ENCODE results near the gene HSPH1. TPM values are rescaled to one million over a fixed set of nuclear protein-coding genes. Genes with fewer than 3 reads are reported as not detected.

Gene HSPH1
- total RNA-seq, 6 donors from 2014 or later = 32.5 to 93.1 (median 53.2) TPM

- Histone ChIP-seq H3K4me1 (peaks cover 22 to 23% (median 22%) of the 10 kb centered on the region in 4 donors), H3K9me3 (no peaks in the 10 kb centered on the region), H3K4me3 (no peak overlapping the region), H3K27ac (no peak overlapping the region), H3K27me3 (no peaks in the 10 kb centered on the region), H3K36me3 (no peaks in the 10 kb centered on the region)
- no peak for TF ChIP-seq CTCF (IDR thresholded peaks at IDR 0.05)
- TF ChIP-seq EP300 (IDR thresholded peaks at IDR 0.05) = no peak
- no peak for TF ChIP-seq POLR2A (IDR thresholded peaks at IDR 0.05)
- TF ChIP-seq POLR2AphosphoS5 (IDR thresholded peaks at IDR 0.05) = no peak
- WGBS, 2 donors = 59 to 75% methylated on average over 15 of the region's 15 CpGs
- peak; percentile 33 to 56 for ATAC-seq (ENCODE audit: low FRiP score in 2 of 2)
- DNase-seq = peak in 1 of 2 donors; percentile 36
These were observed 46.2 kb upstream of the HSPH1 start for GRCh38 chr13:31207661-31208552.

- ATAC-seq (ENCODE audit: low FRiP score in 2 of 2) = no peak
- H3K27me3 ChIP-seq = no peaks in the 10 kb centered on the region
- H3K27ac ChIP-seq = no peak overlapping the region
- DNase-seq = no peak
- 87 to 89% methylated on average over 1 of the region's 1 CpG for WGBS, 2 donors
- H3K4me3 ChIP-seq = no peak overlapping the region
- no peaks in the 10 kb centered on the region for H3K9me3 ChIP-seq
- H3K36me3 ChIP-seq = no peaks in the 10 kb centered on the region
- peaks cover 22 to 34% (median 27%) of the 10 kb centered on the region in 4 donors for H3K4me1 ChIP-seq
- TF ChIP-seq EP300 (IDR thresholded peaks at IDR 0.05) = no peak
- TF ChIP-seq POLR2A (IDR thresholded peaks at IDR 0.05) = no peak
- no peak for TF ChIP-seq CTCF (IDR thresholded peaks at IDR 0.05)
- no peak for TF ChIP-seq POLR2AphosphoS5 (IDR thresholded peaks at IDR 0.05)
These were observed 42.9 kb upstream of the HSPH1 start for GRCh38 chr13:31204592-31204991.

GRCh38 chr13:31201341-31202031 lies 39.8 kb upstream of the HSPH1 start:
- no peak for DNase-seq
- Histone ChIP-seq H3K27me3 (no peaks in the 10 kb centered on the region), H3K4me3 (peak overlapping the region in 3 of 4 donors; percentile 60 to 90 (median 90)), H3K9me3 (no peaks in the 10 kb centered on the region), H3K36me3 (no peaks in the 10 kb centered on the region), H3K4me1 (peaks cover 8 to 20% (median 12%) of the 10 kb centered on the region in 4 donors), H3K27ac (peak overlapping the region in 2 of 4 donors; percentile 96 to 100)
- ATAC-seq (ENCODE audit: low FRiP score in 2 of 2) = no peak
- WGBS, 2 donors = 50 to 66% methylated on average over 7 of the region's 7 CpGs
- TF ChIP-seq POLR2A (IDR thresholded peaks at IDR 0.05) = no peak
- TF ChIP-seq POLR2AphosphoS5 (IDR thresholded peaks at IDR 0.05) = no peak
- no peak for TF ChIP-seq CTCF (IDR thresholded peaks at IDR 0.05)
- TF ChIP-seq EP300 (IDR thresholded peaks at IDR 0.05) = no peak

GRCh38 chr13:31200637-31200971 lies 38.9 kb upstream of the HSPH1 start:
- ATAC-seq (ENCODE audit: low FRiP score in 2 of 2) (peak in 1 of 2 donors; percentile 66), DNase-seq (peak; percentile 41 to 94)
- Histone ChIP-seq H3K27ac (peak overlapping the region; percentile 92 to 100 (median 96)), H3K27me3 (no peaks in the 10 kb centered on the region), H3K4me1 (peaks cover 8 to 20% (median 12%) of the 10 kb centered on the region in 4 donors), H3K9me3 (no peaks in the 10 kb centered on the region), H3K36me3 (no peaks in the 10 kb centered on the region), H3K4me3 (peak overlapping the region; percentile 60 to 90 (median 79))
- TF ChIP-seq CTCF (IDR thresholded peaks at IDR 0.05) = no peak
- TF ChIP-seq POLR2A (IDR thresholded peaks at IDR 0.05) = no peak
- no peak for TF ChIP-seq POLR2AphosphoS5 (IDR thresholded peaks at IDR 0.05)
- no peak for TF ChIP-seq EP300 (IDR thresholded peaks at IDR 0.05)
- WGBS, 2 donors = 0% methylated on average over 6 to 19 of the region's 34 CpGs
